PC-9 (cell line): Measurements from ENCODE around the gene GCA. TPM values are rescaled to one million over a fixed set of nuclear protein-coding genes. Genes with fewer than 3 reads are reported as not detected.

Experiments
- BruUV-seq: library from RNA; stranded (reverse); fragments of 400-500 nt; replicated peaks from 2 replicates; lab custom pipeline; 2021; lab: Mats Ljungman, UMichigan
- CTCF ChIA-PET: fragments of 300-600 bp; sonication (Branson Sonifier 250); formaldehyde crosslinking; loops from one replicate; lab custom pipeline; 2022; ENCODE audit warnings: antibody characterized with exemption; lab: Charles Lee
- POLR2A ChIA-PET: fragments of 300-600 bp; sonication (Branson Sonifier 250); formaldehyde crosslinking; loops from one replicate; lab custom pipeline; 2022; ENCODE audit warnings: antibody characterized with exemption; ENCODE audit not compliant: unreplicated experiment; lab: Charles Lee
- DNase-seq, 2 experiments: peaks; one replicate each; pipeline versions ENCODE4 v3.0.0 to v3.0.0-alpha.2; 2015 to 2022; ENCODE audit warnings: mixed read lengths in 1 of 2
- H2AFZ ChIP-seq: fragments of 200-600 bp; sonication (generic); 2 replicates; pipeline ENCODE4 v1.8.1; 2017; ENCODE audit warnings: antibody characterized with exemption
- H3F3A ChIP-seq: fragments of 200-600 bp; sonication (generic); 2 replicates; pipeline ENCODE4 v1.8.1; 2017; ENCODE audit warnings: antibody characterized with exemption, mild to moderate bottlenecking, low read depth; ENCODE audit not compliant: insufficient read depth
- H3K27ac ChIP-seq: fragments of 200-600 bp; sonication (generic); 2 replicates; pipeline ENCODE4 v1.6.1; 2016; ENCODE audit warnings: mixed run types
- H3K27me3 ChIP-seq: fragments of 200-600 bp; sonication (generic); 2 replicates; pipeline ENCODE4 v1.6.1; 2016; ENCODE audit warnings: low read depth, mixed run types; ENCODE audit not compliant: insufficient read depth
- H3K36me3 ChIP-seq: fragments of 200-600 bp; sonication (generic); 2 replicates; pipeline ENCODE4 v1.6.1; 2016; ENCODE audit warnings: low read depth, mixed run types
- H3K4me1 ChIP-seq: fragments of 200-600 bp; sonication (generic); replicated peaks from 2 replicates; pipeline ENCODE4 v1.6.1; 2016; ENCODE audit warnings: mixed run types; ENCODE audit not compliant: insufficient read depth
- H3K4me2 ChIP-seq: fragments of 200-600 bp; sonication (generic); 2 replicates; pipeline ENCODE4 v1.6.1; 2017; ENCODE audit warnings: mixed run types
- H3K4me3 ChIP-seq: fragments of 200-600 bp; sonication (generic); 2 replicates; pipeline ENCODE4 v1.6.1; 2016; ENCODE audit warnings: mixed run types
- H3K79me2 ChIP-seq: fragments of 200-600 bp; sonication (generic); 2 replicates; pipeline ENCODE4 v1.6.1; 2017; ENCODE audit warnings: low read depth, mixed run types
- H3K9me2 ChIP-seq: fragments of 200-600 bp; sonication (generic); 2 replicates; pipeline ENCODE4 v1.8.1; 2017; ENCODE audit warnings: mild to moderate bottlenecking; ENCODE audit not compliant: insufficient read depth
- H3K9me3 ChIP-seq: fragments of 200-600 bp; sonication (generic); 2 replicates; pipeline ENCODE4 v1.8.1; 2016; ENCODE audit warnings: low read depth; ENCODE audit not compliant: insufficient read depth
- H4K20me1 ChIP-seq: fragments of 200-600 bp; sonication (generic); 2 replicates; pipeline ENCODE4 v1.8.1; 2017; ENCODE audit not compliant: insufficient read depth
- CTCF ChIP-seq: fragments of 200-600 bp; sonication (generic); conservative IDR thresholded peaks from 2 replicates; pipeline ENCODE4 v1.6.1; 2017; ENCODE audit warnings: mixed run types, antibody characterized with exemption, mild to moderate bottlenecking, moderate library complexity
- EZH2 ChIP-seq: fragments of 200-600 bp; sonication (generic); IDR thresholded peaks from 2 replicates; pipeline ENCODE4 v1.8.0; 2017; ENCODE audit warnings: antibody characterized with exemption, low read depth
- intact Hi-C: fragments of 100-400 bp; cut with micrococcal nuclease; formaldehyde crosslinking; loops from one replicate; pipeline ENCODE4 v1.10.0; 2022; ENCODE audit not compliant: unreplicated experiment
- total RNA-seq: library from RNA; stranded (reverse); gene quantifications from 2 replicates; pipeline ENCODE4 v1.2.3, GENCODE V29; 2021

Gene GCA
- total RNA-seq, 1 experiment from 2014 or later = 13.4 TPM

GRCh38 chr2:162301877-162302276 is 42.1 kb upstream of the GCA start:
- H3K4me3 ChIP-seq = no peak overlapping the region
- H3F3A ChIP-seq = no peaks in the 10 kb centered on the region
- H3K9me3 ChIP-seq = no peaks in the 10 kb centered on the region
- POLR2A ChIA-PET = no interaction called here
- H3K9me2 ChIP-seq = no peaks in the 10 kb centered on the region
- BruUV-seq = no TSS peak
- no peaks in the 10 kb centered on the region for H3K27me3 ChIP-seq
- H4K20me1 ChIP-seq = no peaks in the 10 kb centered on the region
- no peak overlapping the region for H2AFZ ChIP-seq
- CTCF ChIA-PET = interaction anchor here (0.5 kb wide), 1 partner anchor 1076 kb away, joined by 3 read pairs; no protein-coding TSS in a partner anchor
- H3K4me1 ChIP-seq = no peaks in the 10 kb centered on the region
- intact Hi-C loops = no loop called here
- no peak for TF ChIP-seq CTCF
- TF ChIP-seq EZH2 = no peak
- no peaks in the 10 kb centered on the region for H3K79me2 ChIP-seq
- H3K36me3 ChIP-seq = no peaks in the 10 kb centered on the region
- DNase-seq = no peak
- no peak overlapping the region for H3K4me2 ChIP-seq
- H3K27ac ChIP-seq = no peak overlapping the region

GRCh38 chr2:162305901-162306300 is 38.0 kb upstream of the GCA start:
- intact Hi-C loops = no loop called here
- Histone ChIP-seq H3K27me3 (no peaks in the 10 kb centered on the region), H4K20me1 (no peaks in the 10 kb centered on the region), H3K27ac (no peak overlapping the region), H3K36me3 (no peaks in the 10 kb centered on the region), H3K4me2 (no peak overlapping the region), H3K9me3 (no peaks in the 10 kb centered on the region), H3K4me1 (peaks cover 6% of the 10 kb centered on the region; the same call in 1 of the 2 replicates), H3K79me2 (no peaks in the 10 kb centered on the region), H3K4me3 (no peak overlapping the region), H3K9me2 (no peaks in the 10 kb centered on the region), H2AFZ (no peak overlapping the region), H3F3A (no peaks in the 10 kb centered on the region)
- TF ChIP-seq CTCF = no peak
- TF ChIP-seq EZH2 = no peak
- ChIA-PET CTCF (no interaction called here), POLR2A (no interaction called here)
- BruUV-seq = no TSS peak
- no peak for DNase-seq

- H3K4me2 ChIP-seq = no peak overlapping the region
Measured at GRCh38 chr2:162308747-162309503, 35.0 kb upstream of the GCA start.

More at GRCh38 chr2:162308747-162309503, 35.0 kb upstream of the GCA start:
- H3F3A ChIP-seq = no peaks in the 10 kb centered on the region
- peak in 1 of 2 experiments; percentile 57 for DNase-seq
- H3K9me3 ChIP-seq = no peaks in the 10 kb centered on the region
- H4K20me1 ChIP-seq = no peaks in the 10 kb centered on the region
- H3K4me3 ChIP-seq = no peak overlapping the region
- no peaks in the 10 kb centered on the region for H3K36me3 ChIP-seq
- no peak overlapping the region for H3K27ac ChIP-seq
- no TSS peak for BruUV-seq
- H3K4me1 ChIP-seq = peaks cover 6% of the 10 kb centered on the region; the same call in 1 of the 2 replicates
- H3K79me2 ChIP-seq = no peaks in the 10 kb centered on the region
- intact Hi-C loops = no loop called here
- no peaks in the 10 kb centered on the region for H3K27me3 ChIP-seq
- H3K9me2 ChIP-seq = no peaks in the 10 kb centered on the region
- CTCF ChIA-PET = interaction anchor here (0.6 kb wide), 1 partner anchor 48 kb away, joined by 4 read pairs; no protein-coding TSS in a partner anchor
- TF ChIP-seq CTCF (no peak), EZH2 (no peak)
- POLR2A ChIA-PET = interaction anchor here (0.6 kb wide), 1 partner anchor 33 kb away, joined by 5 read pairs; no protein-coding TSS in a partner anchor
- H2AFZ ChIP-seq = no peak overlapping the region
